ENCODE data around the gene KRT86.
"Not testable (repeated sequence)": the region's sequence is repeated elsewhere in the genome, so short reads cannot be mapped to it uniquely, and the experiment has no call there.

The KRT86 gene

GRCh38 chr12:52254180-52254964, 20.1 kb upstream of the KRT86 start:
- H3K27me3 ChIP-seq (ENCODE audit: control insufficient read depth, insufficient read depth, low read length) = peaks cover 98% of the 10 kb centered on the region
- peaks cover 3% of the 10 kb centered on the region; the same call in 1 of the 2 replicates for H3K9me3 ChIP-seq (ENCODE audit: control insufficient read depth, insufficient read depth, low read depth, low read length)
- H3K27ac ChIP-seq (ENCODE audit: low read depth, low read length) = no peak overlapping the region
- H3K4me3 ChIP-seq (ENCODE audit: low read depth, low read length) = no peak overlapping the region
- no peak overlapping the region for H3K9ac ChIP-seq (ENCODE audit: low read length)
- no peaks in the 10 kb centered on the region for H3K36me3 ChIP-seq (ENCODE audit: control insufficient read depth, insufficient read depth, low read length)
- peaks cover 8% of the 10 kb centered on the region; the same call in 1 of the 2 replicates for H3K4me1 ChIP-seq (ENCODE audit: control insufficient read depth, insufficient read depth, low read length)

GRCh38 chr12:52254965-52255751, 19.3 kb upstream of the KRT86 start:
- peaks cover 98% of the 10 kb centered on the region for H3K27me3 ChIP-seq (ENCODE audit: control insufficient read depth, insufficient read depth, low read length)
- H3K27ac ChIP-seq (ENCODE audit: low read depth, low read length) = no peak overlapping the region
- H3K9me3 ChIP-seq (ENCODE audit: control insufficient read depth, insufficient read depth, low read depth, low read length) = peaks cover 10% of the 10 kb centered on the region

GRCh38 chr12:52255926-52256583, 18.4 kb upstream of the KRT86 start:
- Histone ChIP-seq H3K36me3 (ENCODE audit: control insufficient read depth, insufficient read depth, low read length) (no peaks in the 10 kb centered on the region), H3K4me1 (ENCODE audit: control insufficient read depth, insufficient read depth, low read length) (peaks cover 2% of the 10 kb centered on the region; the same call in 1 of the 2 replicates), H3K27me3 (ENCODE audit: control insufficient read depth, insufficient read depth, low read length) (peaks cover 93% of the 10 kb centered on the region), H3K9ac (ENCODE audit: low read length) (no peak overlapping the region), H3K4me3 (ENCODE audit: low read depth, low read length) (no peak overlapping the region), H3K27ac (ENCODE audit: low read depth, low read length) (no peak overlapping the region), H3K9me3 (ENCODE audit: control insufficient read depth, insufficient read depth, low read depth, low read length) (peaks cover 10% of the 10 kb centered on the region)

More at GRCh38 chr12:52254965-52255751, 19.3 kb upstream of the KRT86 start:
- Histone ChIP-seq H3K36me3 (ENCODE audit: control insufficient read depth, insufficient read depth, low read length) (no peaks in the 10 kb centered on the region), H3K4me3 (ENCODE audit: low read depth, low read length) (no peak overlapping the region), H3K9ac (ENCODE audit: low read length) (no peak overlapping the region), H3K4me1 (ENCODE audit: control insufficient read depth, insufficient read depth, low read length) (peaks cover 4% of the 10 kb centered on the region; the same call in 1 of the 2 replicates)

GRCh38 chr12:52256584-52256935, 17.9 kb upstream of the KRT86 start:
- H3K9ac ChIP-seq (ENCODE audit: low read length) = no peak overlapping the region
- H3K36me3 ChIP-seq (ENCODE audit: control insufficient read depth, insufficient read depth, low read length) = no peaks in the 10 kb centered on the region
- H3K4me3 ChIP-seq (ENCODE audit: low read depth, low read length) = no peak overlapping the region
- H3K27me3 ChIP-seq (ENCODE audit: control insufficient read depth, insufficient read depth, low read length) = peaks cover 93% of the 10 kb centered on the region
- H3K9me3 ChIP-seq (ENCODE audit: control insufficient read depth, insufficient read depth, low read depth, low read length) = peaks cover 12% of the 10 kb centered on the region
- H3K27ac ChIP-seq (ENCODE audit: low read depth, low read length) = no peak overlapping the region
- H3K4me1 ChIP-seq (ENCODE audit: control insufficient read depth, insufficient read depth, low read length) = peaks cover 2% of the 10 kb centered on the region; the same call in 1 of the 2 replicates

DNA sequence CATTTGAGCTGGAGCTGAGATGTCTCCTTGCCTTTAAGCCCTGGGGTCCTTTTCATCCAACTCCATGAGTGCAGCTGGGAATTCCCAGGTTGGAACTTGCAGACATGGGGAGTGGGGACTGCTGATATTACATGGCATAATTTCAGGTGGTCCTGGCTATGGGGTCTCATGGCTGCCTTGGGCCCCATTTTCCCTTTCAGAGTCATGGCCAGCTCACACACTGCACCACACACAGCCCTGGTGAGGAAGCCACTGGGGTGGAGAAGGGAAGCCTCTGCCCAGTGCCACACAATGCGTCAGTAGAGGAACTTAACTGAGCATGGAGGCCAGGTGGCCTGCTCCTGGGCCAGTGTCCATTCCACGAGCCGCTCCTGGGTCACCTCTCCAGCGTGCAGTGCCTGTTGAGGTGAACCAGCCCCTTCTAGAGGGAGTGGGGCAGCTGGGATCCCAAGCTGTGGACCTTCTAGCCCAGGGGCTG, 17.3 kb upstream of the KRT86 start:
- Histone ChIP-seq H3K27ac (ENCODE audit: low read depth, low read length) (no peak overlapping the region), H3K4me1 (ENCODE audit: control insufficient read depth, insufficient read depth, low read length) (peaks cover 2% of the 10 kb centered on the region; the same call in 1 of the 2 replicates), H3K27me3 (ENCODE audit: control insufficient read depth, insufficient read depth, low read length) (peaks cover 90% of the 10 kb centered on the region), H3K9me3 (ENCODE audit: control insufficient read depth, insufficient read depth, low read depth, low read length) (peaks cover 14% of the 10 kb centered on the region), H3K36me3 (ENCODE audit: control insufficient read depth, insufficient read depth, low read length) (no peaks in the 10 kb centered on the region), H3K9ac (ENCODE audit: low read length) (no peak overlapping the region), H3K4me3 (ENCODE audit: low read depth, low read length) (no peak overlapping the region)

DNA sequence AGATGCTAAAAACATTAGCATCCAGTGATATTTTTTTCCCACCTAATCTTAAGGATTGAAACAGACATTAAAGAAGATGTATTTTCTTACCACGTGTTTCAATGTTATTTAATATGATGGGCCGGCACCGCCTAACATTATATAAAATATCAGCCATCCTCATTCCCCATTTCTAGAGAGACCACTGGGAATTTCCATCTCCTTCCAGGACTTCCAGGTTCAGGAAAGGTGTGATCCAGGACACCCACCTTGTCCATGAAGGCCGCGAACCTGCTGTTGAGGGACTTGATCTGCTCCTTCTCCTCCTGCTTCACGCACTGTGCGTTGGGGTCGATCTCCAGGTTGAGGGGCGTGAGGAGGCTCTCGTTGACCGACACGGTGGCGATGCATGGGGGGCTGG, 16.5 kb upstream of the KRT86 start:
- Histone ChIP-seq H3K9me3 (ENCODE audit: control insufficient read depth, insufficient read depth, low read depth, low read length) (peaks cover 14% of the 10 kb centered on the region), H3K4me3 (ENCODE audit: low read depth, low read length) (peak overlapping the region; percentile 22; the same call in 1 of the 2 replicates), H3K27me3 (ENCODE audit: control insufficient read depth, insufficient read depth, low read length) (peaks cover 82% of the 10 kb centered on the region)
- H3K36me3 ChIP-seq (ENCODE audit: control insufficient read depth, insufficient read depth, low read length); H3K9ac ChIP-seq (ENCODE audit: low read length); H3K27ac ChIP-seq (ENCODE audit: low read depth, low read length); H3K4me1 ChIP-seq (ENCODE audit: control insufficient read depth, insufficient read depth, low read length): not testable (repeated sequence)

- H3K9ac ChIP-seq (ENCODE audit: low read length) = no peak overlapping the region
- H3K9me3 ChIP-seq (ENCODE audit: control insufficient read depth, insufficient read depth, low read depth, low read length) = peaks cover 14% of the 10 kb centered on the region
- peak overlapping the region; percentile 36 for H3K4me3 ChIP-seq (ENCODE audit: low read depth, low read length)
- peaks cover 77% of the 10 kb centered on the region for H3K27me3 ChIP-seq (ENCODE audit: control insufficient read depth, insufficient read depth, low read length)
- peaks cover 2% of the 10 kb centered on the region; the same call in 1 of the 2 replicates for H3K4me1 ChIP-seq (ENCODE audit: control insufficient read depth, insufficient read depth, low read length)
- H3K36me3 ChIP-seq (ENCODE audit: control insufficient read depth, insufficient read depth, low read length) = no peaks in the 10 kb centered on the region
- no peak overlapping the region for H3K27ac ChIP-seq (ENCODE audit: low read depth, low read length)
Measured at GRCh38 chr12:52258335-52258901, 16.0 kb upstream of the KRT86 start.

DNA sequence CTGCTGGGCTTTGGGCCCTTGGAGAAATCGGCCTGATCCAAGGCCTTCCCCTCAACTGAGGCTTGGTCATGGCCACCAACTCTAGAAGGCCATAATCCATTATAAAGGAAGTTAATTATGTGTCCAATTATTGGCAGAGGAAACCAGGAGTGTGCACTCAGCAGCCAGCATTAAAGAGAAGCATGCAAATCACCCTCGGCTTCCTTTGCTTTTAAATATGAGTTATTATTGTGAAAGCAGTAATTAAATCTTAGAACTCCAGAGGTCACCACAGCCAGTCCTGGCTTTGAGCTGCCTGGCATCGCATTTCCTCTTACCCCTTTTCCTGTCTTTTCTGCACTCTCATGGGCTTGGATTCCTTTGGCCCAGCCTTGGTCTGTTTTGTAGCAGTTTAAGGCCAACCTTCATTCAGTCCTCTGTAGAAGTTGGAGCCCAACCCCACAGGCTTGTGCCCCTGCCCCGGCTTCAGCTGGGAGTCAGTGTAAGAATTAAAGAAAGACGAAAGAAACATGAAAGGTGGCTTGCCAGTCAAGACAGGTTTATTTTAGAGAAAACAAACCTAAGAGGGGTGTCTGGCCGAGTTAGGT, 14.7 kb upstream of the KRT86 start:
- peaks cover 65% of the 10 kb centered on the region for H3K27me3 ChIP-seq (ENCODE audit: control insufficient read depth, insufficient read depth, low read length)

DNA sequence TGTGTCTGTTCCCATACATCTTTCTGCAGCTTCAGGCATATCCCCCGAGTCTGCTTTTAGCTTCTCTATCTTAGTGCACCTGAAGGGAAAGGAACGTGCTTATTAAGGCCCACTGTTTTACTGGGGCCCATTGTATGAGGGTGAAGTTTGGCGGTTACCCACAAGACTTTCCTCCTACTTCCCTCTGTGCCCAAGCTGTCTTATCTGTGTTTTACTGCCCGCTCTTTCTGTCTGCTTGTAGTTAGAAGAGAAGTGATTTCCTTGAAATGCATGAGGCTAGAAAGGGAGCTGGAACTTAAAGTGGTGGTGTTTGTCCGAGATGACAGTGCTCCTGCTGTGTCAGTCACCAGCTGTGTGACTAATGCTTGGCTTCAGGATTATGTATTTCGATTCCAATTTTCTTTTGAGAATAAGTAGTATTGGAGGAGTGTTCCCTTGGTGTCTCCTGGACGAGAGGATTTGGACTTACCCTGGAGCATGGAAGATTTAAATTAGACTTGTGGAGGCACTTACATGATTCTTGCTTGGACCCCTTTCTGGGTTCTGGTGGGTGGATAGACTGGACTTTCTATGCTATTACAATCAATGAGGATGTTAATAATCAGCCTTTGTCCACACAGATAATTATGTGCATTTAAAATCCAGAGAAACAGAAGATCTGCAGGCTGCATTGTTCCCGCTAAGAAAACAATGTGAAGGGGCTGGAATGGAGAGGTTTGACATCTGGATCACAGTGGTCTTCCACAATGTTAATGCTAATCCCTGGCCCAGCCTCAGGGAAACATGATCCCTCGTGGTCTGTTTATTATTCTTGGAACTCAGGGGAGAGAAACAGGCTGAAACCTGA, 13.9 kb upstream of the KRT86 start:
- H3K27ac ChIP-seq (ENCODE audit: low read depth, low read length) = no peak overlapping the region
- no peaks in the 10 kb centered on the region for H3K36me3 ChIP-seq (ENCODE audit: control insufficient read depth, insufficient read depth, low read length)
- peaks cover 2% of the 10 kb centered on the region; the same call in 1 of the 2 replicates for H3K4me1 ChIP-seq (ENCODE audit: control insufficient read depth, insufficient read depth, low read length)
- H3K9me3 ChIP-seq (ENCODE audit: control insufficient read depth, insufficient read depth, low read depth, low read length) = peaks cover 14% of the 10 kb centered on the region
- H3K27me3 ChIP-seq (ENCODE audit: control insufficient read depth, insufficient read depth, low read length) = peaks cover 56% of the 10 kb centered on the region
- no peak overlapping the region for H3K4me3 ChIP-seq (ENCODE audit: low read depth, low read length)
- H3K9ac ChIP-seq (ENCODE audit: low read length) = no peak overlapping the region

More for the DNA sequence above, 14.7 kb upstream of the KRT86 start:
- H3K4me3 ChIP-seq (ENCODE audit: low read depth, low read length) = no peak overlapping the region
- no peaks in the 10 kb centered on the region for H3K36me3 ChIP-seq (ENCODE audit: control insufficient read depth, insufficient read depth, low read length)
- no peak overlapping the region for H3K9ac ChIP-seq (ENCODE audit: low read length)
- peaks cover 2% of the 10 kb centered on the region; the same call in 1 of the 2 replicates for H3K4me1 ChIP-seq (ENCODE audit: control insufficient read depth, insufficient read depth, low read length)
- H3K27ac ChIP-seq (ENCODE audit: low read depth, low read length) = no peak overlapping the region
- H3K9me3 ChIP-seq (ENCODE audit: control insufficient read depth, insufficient read depth, low read depth, low read length) = peaks cover 14% of the 10 kb centered on the region

DNA sequence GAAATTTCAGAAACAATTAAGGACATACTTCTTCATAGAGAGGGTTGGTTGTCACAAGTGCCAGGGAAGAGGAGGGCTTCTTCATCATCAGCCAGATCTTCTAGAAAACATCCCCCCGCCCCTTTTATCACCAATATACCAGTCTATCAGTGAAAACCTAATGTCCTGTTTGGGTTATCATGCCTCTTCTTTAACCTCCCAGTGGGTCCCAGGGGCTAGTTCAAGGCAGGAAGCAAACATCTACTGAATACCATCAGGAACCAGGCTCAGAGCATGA, 13.3 kb upstream of the KRT86 start:
- H3K9me3 ChIP-seq (ENCODE audit: control insufficient read depth, insufficient read depth, low read depth, low read length) = peaks cover 14% of the 10 kb centered on the region
- no peaks in the 10 kb centered on the region for H3K36me3 ChIP-seq (ENCODE audit: control insufficient read depth, insufficient read depth, low read length)
- no peak overlapping the region for H3K4me3 ChIP-seq (ENCODE audit: low read depth, low read length)
- peaks cover 2% of the 10 kb centered on the region; the same call in 1 of the 2 replicates for H3K4me1 ChIP-seq (ENCODE audit: control insufficient read depth, insufficient read depth, low read length)
- no peak overlapping the region for H3K27ac ChIP-seq (ENCODE audit: low read depth, low read length)
- H3K9ac ChIP-seq (ENCODE audit: low read length) = no peak overlapping the region
- peaks cover 51% of the 10 kb centered on the region for H3K27me3 ChIP-seq (ENCODE audit: control insufficient read depth, insufficient read depth, low read length)
